HL-60 (cell line): ENCODE results near the gene ABCG8.

Source experiments
- DNase-seq, 2 experiments: peaks; one replicate each; pipeline ENCODE4 v3.0.0-alpha.2; 2010 to 2020; ENCODE audit warnings: low read depth in 1 of 2, low spot score in 1 of 2
- H3K27ac ChIP-seq: fragments of 250-450 bp; sonication (Bioruptor Pico); replicated peaks from 2 replicates; pipeline ENCODE4 v1.5.1; 2020; ENCODE audit warnings: mild to moderate bottlenecking, moderate library complexity
- H3K27me3 ChIP-seq: fragments of 250-450 bp; sonication (Bioruptor Pico); 2 replicates; pipeline ENCODE4 v1.5.1; 2021; ENCODE audit warnings: mild to moderate bottlenecking, moderate library complexity; ENCODE audit not compliant: insufficient read depth, poor library complexity, severe bottlenecking
- H3K4me3 ChIP-seq: replicated peaks from 2 replicates; pipeline ENCODE4 v1.5.1; 2011; ENCODE audit warnings: mild to moderate bottlenecking, control low read depth, low read length; ENCODE audit not compliant: insufficient read depth
- CTCF ChIP-seq: IDR thresholded peaks from one replicate; pipeline ENCODE4 v1.5.1; 2011; ENCODE audit warnings: low read length, control low read depth, inconsistent platforms; ENCODE audit not compliant: insufficient read depth
- GABPA ChIP-seq: IDR thresholded peaks from 2 replicates; pipeline ENCODE4 v1.6.1; 2012; ENCODE audit warnings: low read depth
- POLR2AphosphoS5 ChIP-seq: IDR thresholded peaks from 2 replicates; pipeline ENCODE4 v1.6.1; 2012; ENCODE audit warnings: low read depth
- SPI1 ChIP-seq: IDR thresholded peaks from 2 replicates; pipeline ENCODE4 v1.6.1; 2012; ENCODE audit warnings: low read depth, mild to moderate bottlenecking, borderline replicate concordance
- TF ChIP-seq, protein P1 (sequence below): IDR thresholded peaks from 2 replicates; pipeline ENCODE4 v1.6.1; 2012; ENCODE audit warnings: low read depth; ENCODE audit not compliant: insufficient replicate concordance

ABCG8 gene

GRCh38 chr2:43931293-43931692 lies 92.5 kb downstream of the ABCG8 start:
- DNase-seq, result no peak
- TF ChIP-seq CTCF (no peak), POLR2AphosphoS5 (no peak), SPI1 (no peak), GABPA (no peak)
- TF ChIP-seq, protein P1, sequence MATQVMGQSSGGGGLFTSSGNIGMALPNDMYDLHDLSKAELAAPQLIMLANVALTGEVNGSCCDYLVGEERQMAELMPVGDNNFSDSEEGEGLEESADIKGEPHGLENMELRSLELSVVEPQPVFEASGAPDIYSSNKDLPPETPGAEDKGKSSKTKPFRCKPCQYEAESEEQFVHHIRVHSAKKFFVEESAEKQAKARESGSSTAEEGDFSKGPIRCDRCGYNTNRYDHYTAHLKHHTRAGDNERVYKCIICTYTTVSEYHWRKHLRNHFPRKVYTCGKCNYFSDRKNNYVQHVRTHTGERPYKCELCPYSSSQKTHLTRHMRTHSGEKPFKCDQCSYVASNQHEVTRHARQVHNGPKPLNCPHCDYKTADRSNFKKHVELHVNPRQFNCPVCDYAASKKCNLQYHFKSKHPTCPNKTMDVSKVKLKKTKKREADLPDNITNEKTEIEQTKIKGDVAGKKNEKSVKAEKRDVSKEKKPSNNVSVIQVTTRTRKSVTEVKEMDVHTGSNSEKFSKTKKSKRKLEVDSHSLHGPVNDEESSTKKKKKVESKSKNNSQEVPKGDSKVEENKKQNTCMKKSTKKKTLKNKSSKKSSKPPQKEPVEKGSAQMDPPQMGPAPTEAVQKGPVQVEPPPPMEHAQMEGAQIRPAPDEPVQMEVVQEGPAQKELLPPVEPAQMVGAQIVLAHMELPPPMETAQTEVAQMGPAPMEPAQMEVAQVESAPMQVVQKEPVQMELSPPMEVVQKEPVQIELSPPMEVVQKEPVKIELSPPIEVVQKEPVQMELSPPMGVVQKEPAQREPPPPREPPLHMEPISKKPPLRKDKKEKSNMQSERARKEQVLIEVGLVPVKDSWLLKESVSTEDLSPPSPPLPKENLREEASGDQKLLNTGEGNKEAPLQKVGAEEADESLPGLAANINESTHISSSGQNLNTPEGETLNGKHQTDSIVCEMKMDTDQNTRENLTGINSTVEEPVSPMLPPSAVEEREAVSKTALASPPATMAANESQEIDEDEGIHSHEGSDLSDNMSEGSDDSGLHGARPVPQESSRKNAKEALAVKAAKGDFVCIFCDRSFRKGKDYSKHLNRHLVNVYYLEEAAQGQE, result no peak
- Histone ChIP-seq H3K27me3 (no peaks in the 10 kb centered on the region), H3K27ac (no peak overlapping the region), H3K4me3 (no peak overlapping the region)
